Liver (tissue), 3 donors: Measurements from ENCODE around the gene CBX5.

Experiments
- EGR1 ChIP-seq, 2 donors: IDR thresholded peaks; 2 replicates each; pipeline ENCODE4 v1.6.1; 2016 to 2018; ENCODE audit warnings: antibody characterized with exemption in 2 of 2, low read depth in 2 of 2
- FOXA1 ChIP-seq: IDR thresholded peaks from 2 replicates; pipeline ENCODE4 v1.6.1; 2016; ENCODE audit warnings: antibody characterized with exemption
- FOXA2 ChIP-seq: IDR thresholded peaks from 2 replicates; pipeline ENCODE4 v1.6.1; 2016; ENCODE audit warnings: antibody characterized with exemption
- GABPA ChIP-seq, 2 donors: IDR thresholded peaks in 1 of 2; conservative IDR thresholded peaks in 1 of 2; 2 replicates each; pipeline ENCODE4 v1.6.1; 2016; ENCODE audit warnings: antibody characterized with exemption in 2 of 2, mild to moderate bottlenecking in 1 of 2, moderate library complexity in 1 of 2
- JUND ChIP-seq, 2 donors: IDR thresholded peaks; 2 replicates each; pipeline ENCODE4 v1.6.1; 2016; ENCODE audit warnings: antibody characterized with exemption in 2 of 2
- RAD21 ChIP-seq, 2 donors: IDR thresholded peaks; 2 replicates each; pipeline ENCODE4 v1.6.1; 2016; ENCODE audit warnings: antibody characterized with exemption in 2 of 2, mild to moderate bottlenecking in 2 of 2
- RXRA ChIP-seq, 2 donors: IDR thresholded peaks; 2 replicates each; pipeline ENCODE4 v1.6.1; 2017 to 2018; ENCODE audit warnings: antibody characterized with exemption in 2 of 2, mild to moderate bottlenecking in 1 of 2
- SP1 ChIP-seq: IDR thresholded peaks from 2 replicates; pipeline ENCODE4 v1.6.1; 2018; ENCODE audit warnings: antibody characterized with exemption, mild to moderate bottlenecking
- TAF1 ChIP-seq: conservative IDR thresholded peaks from 2 replicates; pipeline ENCODE4 v1.6.1; 2016; ENCODE audit warnings: antibody characterized with exemption, mild to moderate bottlenecking
- YY1 ChIP-seq: IDR thresholded peaks from 2 replicates; pipeline ENCODE4 v1.6.1; 2016; ENCODE audit warnings: antibody characterized with exemption, mild to moderate bottlenecking
- TF ChIP-seq, protein P1 (sequence below): IDR thresholded peaks from 2 replicates; pipeline ENCODE4 v1.6.1; 2016; ENCODE audit warnings: antibody characterized with exemption, mild to moderate bottlenecking
- TF ChIP-seq, protein P2 (sequence below): fragments of 150-350 bp; IDR thresholded peaks from 2 replicates; pipeline ENCODE4 v1.5.1; 2017; ENCODE audit warnings: improper control_type of control experiment, low read depth, low read length; ENCODE audit not compliant: missing input control
- TF ChIP-seq, protein P3 (sequence below): IDR thresholded peaks from 2 replicates; pipeline ENCODE4 v1.6.1; 2016; ENCODE audit warnings: antibody characterized with exemption
- donor health status: healthy.
- donor health status: healthy.

DNA sequence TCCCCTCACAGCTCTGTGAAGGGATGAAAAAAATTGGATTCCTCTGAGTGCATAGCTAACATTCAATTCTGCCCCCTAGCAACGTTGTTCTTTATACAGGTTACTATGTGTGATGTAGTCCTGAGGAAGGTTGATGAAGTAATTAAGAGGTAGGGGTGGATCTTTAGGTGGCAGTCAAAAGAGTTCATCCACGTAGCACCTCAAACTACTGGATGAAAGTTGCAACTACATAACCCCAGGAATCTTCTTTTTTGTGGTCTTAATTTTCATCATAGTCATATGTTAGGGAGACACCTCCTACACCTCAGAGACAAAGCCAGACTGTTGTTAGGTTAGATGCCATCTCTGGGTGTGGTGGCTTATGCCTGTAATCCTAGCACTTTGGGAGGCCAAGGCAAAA, 31.1 kb upstream of the CBX5 start:
- TF ChIP-seq, protein P1, sequence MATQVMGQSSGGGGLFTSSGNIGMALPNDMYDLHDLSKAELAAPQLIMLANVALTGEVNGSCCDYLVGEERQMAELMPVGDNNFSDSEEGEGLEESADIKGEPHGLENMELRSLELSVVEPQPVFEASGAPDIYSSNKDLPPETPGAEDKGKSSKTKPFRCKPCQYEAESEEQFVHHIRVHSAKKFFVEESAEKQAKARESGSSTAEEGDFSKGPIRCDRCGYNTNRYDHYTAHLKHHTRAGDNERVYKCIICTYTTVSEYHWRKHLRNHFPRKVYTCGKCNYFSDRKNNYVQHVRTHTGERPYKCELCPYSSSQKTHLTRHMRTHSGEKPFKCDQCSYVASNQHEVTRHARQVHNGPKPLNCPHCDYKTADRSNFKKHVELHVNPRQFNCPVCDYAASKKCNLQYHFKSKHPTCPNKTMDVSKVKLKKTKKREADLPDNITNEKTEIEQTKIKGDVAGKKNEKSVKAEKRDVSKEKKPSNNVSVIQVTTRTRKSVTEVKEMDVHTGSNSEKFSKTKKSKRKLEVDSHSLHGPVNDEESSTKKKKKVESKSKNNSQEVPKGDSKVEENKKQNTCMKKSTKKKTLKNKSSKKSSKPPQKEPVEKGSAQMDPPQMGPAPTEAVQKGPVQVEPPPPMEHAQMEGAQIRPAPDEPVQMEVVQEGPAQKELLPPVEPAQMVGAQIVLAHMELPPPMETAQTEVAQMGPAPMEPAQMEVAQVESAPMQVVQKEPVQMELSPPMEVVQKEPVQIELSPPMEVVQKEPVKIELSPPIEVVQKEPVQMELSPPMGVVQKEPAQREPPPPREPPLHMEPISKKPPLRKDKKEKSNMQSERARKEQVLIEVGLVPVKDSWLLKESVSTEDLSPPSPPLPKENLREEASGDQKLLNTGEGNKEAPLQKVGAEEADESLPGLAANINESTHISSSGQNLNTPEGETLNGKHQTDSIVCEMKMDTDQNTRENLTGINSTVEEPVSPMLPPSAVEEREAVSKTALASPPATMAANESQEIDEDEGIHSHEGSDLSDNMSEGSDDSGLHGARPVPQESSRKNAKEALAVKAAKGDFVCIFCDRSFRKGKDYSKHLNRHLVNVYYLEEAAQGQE: no peak
- TF ChIP-seq, protein P2, sequence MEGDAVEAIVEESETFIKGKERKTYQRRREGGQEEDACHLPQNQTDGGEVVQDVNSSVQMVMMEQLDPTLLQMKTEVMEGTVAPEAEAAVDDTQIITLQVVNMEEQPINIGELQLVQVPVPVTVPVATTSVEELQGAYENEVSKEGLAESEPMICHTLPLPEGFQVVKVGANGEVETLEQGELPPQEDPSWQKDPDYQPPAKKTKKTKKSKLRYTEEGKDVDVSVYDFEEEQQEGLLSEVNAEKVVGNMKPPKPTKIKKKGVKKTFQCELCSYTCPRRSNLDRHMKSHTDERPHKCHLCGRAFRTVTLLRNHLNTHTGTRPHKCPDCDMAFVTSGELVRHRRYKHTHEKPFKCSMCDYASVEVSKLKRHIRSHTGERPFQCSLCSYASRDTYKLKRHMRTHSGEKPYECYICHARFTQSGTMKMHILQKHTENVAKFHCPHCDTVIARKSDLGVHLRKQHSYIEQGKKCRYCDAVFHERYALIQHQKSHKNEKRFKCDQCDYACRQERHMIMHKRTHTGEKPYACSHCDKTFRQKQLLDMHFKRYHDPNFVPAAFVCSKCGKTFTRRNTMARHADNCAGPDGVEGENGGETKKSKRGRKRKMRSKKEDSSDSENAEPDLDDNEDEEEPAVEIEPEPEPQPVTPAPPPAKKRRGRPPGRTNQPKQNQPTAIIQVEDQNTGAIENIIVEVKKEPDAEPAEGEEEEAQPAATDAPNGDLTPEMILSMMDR: no peak
- TF ChIP-seq JUND (IDR thresholded peaks at IDR 0.05): no peak
- TF ChIP-seq RXRA (IDR thresholded peaks at IDR 0.05): no peak
- no peak for TF ChIP-seq RAD21 (IDR thresholded peaks at IDR 0.05)
- TF ChIP-seq, protein P3, sequence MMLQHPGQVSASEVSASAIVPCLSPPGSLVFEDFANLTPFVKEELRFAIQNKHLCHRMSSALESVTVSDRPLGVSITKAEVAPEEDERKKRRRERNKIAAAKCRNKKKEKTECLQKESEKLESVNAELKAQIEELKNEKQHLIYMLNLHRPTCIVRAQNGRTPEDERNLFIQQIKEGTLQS: no peak
- no peak for TF ChIP-seq YY1
- no peak for TF ChIP-seq GABPA (IDR thresholded peaks at IDR 0.05 in 1 of 2, conservative IDR thresholded peaks at IDR 0.05 in 1 of 2)
- no peak for TF ChIP-seq FOXA2
- TF ChIP-seq TAF1: no peak
- no peak for TF ChIP-seq EGR1 (IDR thresholded peaks at IDR 0.05; ENCODE audit: low read depth in 2 of 2)
- TF ChIP-seq SP1: no peak
- TF ChIP-seq FOXA1: no peak
